NCI-H2196 treated with DMSO at 0.1 percent for 48 hours (cell line): ENCODE measurements around the gene MRPS22.
A peak's percentile ranks its signal among the peaks of the same experiment; 100 is the strongest.

Source experiments
- DNase-seq: peaks from one replicate; lab custom pipeline; 2025; ENCODE audit not compliant: unreplicated experiment; lab: John Stamatoyannopoulos, UW

MRPS22 gene

GRCh38 chr3:139343895-139344856 is at the start of gene MRPS22:
TSS of gene MRPS22 (plus strand) at chr3:139344020. CDS start at chr3:139344027, 7 bp downstream.
- peak; percentile 90 for DNase-seq

GRCh38 chr3:139295040-139295439 is 48.8 kb upstream of the MRPS22 start:
- no peak for DNase-seq

- DNase-seq = no peak
Observed at GRCh38 chr3:139296141-139296718, 47.6 kb upstream of the MRPS22 start.

GRCh38 chr3:139297588-139298311 is 46.1 kb upstream of the MRPS22 start:
- no peak for DNase-seq

- no peak for DNase-seq
Observed at GRCh38 chr3:139299261-139300132, 44.3 kb upstream of the MRPS22 start.

GRCh38 chr3:139300416-139300815 is 43.4 kb upstream of the MRPS22 start:
- no peak for DNase-seq

GRCh38 chr3:139301183-139301582 is 42.6 kb upstream of the MRPS22 start:
- DNase-seq = no peak

GRCh38 chr3:139301654-139302053 is 42.2 kb upstream of the MRPS22 start:
- DNase-seq = no peak

GRCh38 chr3:139302084-139302800 is 41.6 kb upstream of the MRPS22 start:
- no peak for DNase-seq

- DNase-seq = no peak
Observed at GRCh38 chr3:139302801-139303113, 41.1 kb upstream of the MRPS22 start.

- DNase-seq = no peak
Observed at GRCh38 chr3:139303216-139303615, 40.6 kb upstream of the MRPS22 start.

GRCh38 chr3:139304383-139304782 is 39.4 kb upstream of the MRPS22 start:
- no peak for DNase-seq

GRCh38 chr3:139306078-139306477 is 37.7 kb upstream of the MRPS22 start:
- no peak for DNase-seq

- DNase-seq = no peak
Observed at GRCh38 chr3:139307072-139307491, 36.7 kb upstream of the MRPS22 start.

GRCh38 chr3:139307601-139308555 is 35.9 kb upstream of the MRPS22 start:
- no peak for DNase-seq

- no peak for DNase-seq
Observed at GRCh38 chr3:139308560-139308959, 35.3 kb upstream of the MRPS22 start.

- no peak for DNase-seq
Observed at GRCh38 chr3:139309061-139309591, 34.7 kb upstream of the MRPS22 start.

- no peak for DNase-seq
Observed at GRCh38 chr3:139309880-139310279, 33.9 kb upstream of the MRPS22 start.

- no peak for DNase-seq
Observed at GRCh38 chr3:139310474-139310933, 33.3 kb upstream of the MRPS22 start.
